Fibroblast of lung (primary cell): ENCODE data around the gene GRM4.

Experiments used
- EZH2 ChIP-seq: IDR thresholded peaks from 2 replicates; pipeline ENCODE4 v1.5.1; 2012; ENCODE audit warnings: low read length, control low read depth, mild to moderate bottlenecking; ENCODE audit errors: missing control alignments
- TF ChIP-seq, protein P1 (sequence below), 2 donors: IDR thresholded peaks in 1 of 2; conservative IDR thresholded peaks in 1 of 2; 1 replicate in 1 of 2; 2 replicates in 1 of 2; pipeline ENCODE4 v1.5.1; 2011 to 2012; ENCODE audit warnings: low read length in 2 of 2, control low read depth in 1 of 2, inconsistent platforms in 1 of 2, low read depth in 1 of 2, mild to moderate bottlenecking in 1 of 2

DNA sequence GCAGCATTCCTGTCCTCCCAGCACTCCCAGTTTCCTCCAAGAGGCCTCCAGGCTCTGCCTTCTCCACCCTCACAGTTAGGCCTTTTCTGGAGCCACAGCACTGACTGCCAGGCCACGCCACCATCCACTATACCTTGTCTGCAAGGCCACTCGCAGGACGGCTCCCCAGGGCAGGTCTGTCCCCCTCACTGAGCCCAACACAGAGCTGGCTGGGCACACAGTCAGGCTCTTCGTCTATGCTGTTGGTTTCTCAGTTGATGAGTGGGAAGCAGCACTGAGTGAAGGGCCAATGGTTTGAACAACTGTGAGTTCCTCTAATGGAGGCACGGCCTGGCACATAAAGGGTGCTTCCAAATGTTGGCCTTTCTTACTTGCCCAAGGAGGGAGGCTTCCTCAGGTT lies 95.2 kb downstream of the GRM4 start:
- TF ChIP-seq, protein P1, sequence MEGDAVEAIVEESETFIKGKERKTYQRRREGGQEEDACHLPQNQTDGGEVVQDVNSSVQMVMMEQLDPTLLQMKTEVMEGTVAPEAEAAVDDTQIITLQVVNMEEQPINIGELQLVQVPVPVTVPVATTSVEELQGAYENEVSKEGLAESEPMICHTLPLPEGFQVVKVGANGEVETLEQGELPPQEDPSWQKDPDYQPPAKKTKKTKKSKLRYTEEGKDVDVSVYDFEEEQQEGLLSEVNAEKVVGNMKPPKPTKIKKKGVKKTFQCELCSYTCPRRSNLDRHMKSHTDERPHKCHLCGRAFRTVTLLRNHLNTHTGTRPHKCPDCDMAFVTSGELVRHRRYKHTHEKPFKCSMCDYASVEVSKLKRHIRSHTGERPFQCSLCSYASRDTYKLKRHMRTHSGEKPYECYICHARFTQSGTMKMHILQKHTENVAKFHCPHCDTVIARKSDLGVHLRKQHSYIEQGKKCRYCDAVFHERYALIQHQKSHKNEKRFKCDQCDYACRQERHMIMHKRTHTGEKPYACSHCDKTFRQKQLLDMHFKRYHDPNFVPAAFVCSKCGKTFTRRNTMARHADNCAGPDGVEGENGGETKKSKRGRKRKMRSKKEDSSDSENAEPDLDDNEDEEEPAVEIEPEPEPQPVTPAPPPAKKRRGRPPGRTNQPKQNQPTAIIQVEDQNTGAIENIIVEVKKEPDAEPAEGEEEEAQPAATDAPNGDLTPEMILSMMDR (conservative IDR thresholded peaks at IDR 0.05 in 1 of 2, IDR thresholded peaks at IDR 0.05 in 1 of 2; ENCODE audit: low read depth in 1 of 2, low read length in 2 of 2): no peak
- TF ChIP-seq EZH2: no peak
